Muscle layer of colon (tissue), 2 donors: Measurements from ENCODE around the gene ANKHD1.

Experiments
- H3K27ac ChIP-seq: one replicate; pipeline ENCODE4 v1.7.0; 2013; ENCODE audit warnings: low read depth, mild to moderate bottlenecking, low read length, moderate library complexity
- H3K27me3 ChIP-seq, 2 donors: one replicate each; pipeline ENCODE4 v1.7.0; 2013; ENCODE audit warnings: low read length in 2 of 2, mild to moderate bottlenecking in 2 of 2; ENCODE audit not compliant: insufficient read depth in 2 of 2, control insufficient read depth in 1 of 2
- H3K36me3 ChIP-seq: one replicate; pipeline ENCODE4 v1.7.0; 2013; ENCODE audit warnings: mild to moderate bottlenecking, low read length; ENCODE audit not compliant: insufficient read depth
- H3K4me1 ChIP-seq: one replicate; pipeline ENCODE4 v1.7.0; 2013; ENCODE audit warnings: mild to moderate bottlenecking, low read length; ENCODE audit not compliant: insufficient read depth
- H3K4me3 ChIP-seq, 2 donors: one replicate each; pipeline ENCODE4 v1.7.0; 2013; ENCODE audit warnings: low read length in 2 of 2, low read depth in 1 of 2, mild to moderate bottlenecking in 1 of 2, moderate library complexity in 1 of 2
- H3K9ac ChIP-seq: one replicate; pipeline ENCODE4 v1.7.0; 2013; ENCODE audit warnings: low read length
- H3K9me3 ChIP-seq: one replicate; pipeline ENCODE4 v1.7.0; 2013; ENCODE audit warnings: mild to moderate bottlenecking, low read length
- donor health status: abdominal sarcoma.
- donor health status: Adenocarcinoma of cecum.

Gene ANKHD1

GRCh38 chr5:140560227-140560626 is 158.6 kb downstream of the ANKHD1 start:
- Histone ChIP-seq H3K4me3 (no peak overlapping the region), H3K9ac (no peak overlapping the region), H3K36me3 (peaks cover 20% of the 10 kb centered on the region), H3K27me3 (no peaks in the 10 kb centered on the region), H3K4me1 (peaks cover 40% of the 10 kb centered on the region), H3K27ac (no peak overlapping the region), H3K9me3 (no peaks in the 10 kb centered on the region)

DNA sequence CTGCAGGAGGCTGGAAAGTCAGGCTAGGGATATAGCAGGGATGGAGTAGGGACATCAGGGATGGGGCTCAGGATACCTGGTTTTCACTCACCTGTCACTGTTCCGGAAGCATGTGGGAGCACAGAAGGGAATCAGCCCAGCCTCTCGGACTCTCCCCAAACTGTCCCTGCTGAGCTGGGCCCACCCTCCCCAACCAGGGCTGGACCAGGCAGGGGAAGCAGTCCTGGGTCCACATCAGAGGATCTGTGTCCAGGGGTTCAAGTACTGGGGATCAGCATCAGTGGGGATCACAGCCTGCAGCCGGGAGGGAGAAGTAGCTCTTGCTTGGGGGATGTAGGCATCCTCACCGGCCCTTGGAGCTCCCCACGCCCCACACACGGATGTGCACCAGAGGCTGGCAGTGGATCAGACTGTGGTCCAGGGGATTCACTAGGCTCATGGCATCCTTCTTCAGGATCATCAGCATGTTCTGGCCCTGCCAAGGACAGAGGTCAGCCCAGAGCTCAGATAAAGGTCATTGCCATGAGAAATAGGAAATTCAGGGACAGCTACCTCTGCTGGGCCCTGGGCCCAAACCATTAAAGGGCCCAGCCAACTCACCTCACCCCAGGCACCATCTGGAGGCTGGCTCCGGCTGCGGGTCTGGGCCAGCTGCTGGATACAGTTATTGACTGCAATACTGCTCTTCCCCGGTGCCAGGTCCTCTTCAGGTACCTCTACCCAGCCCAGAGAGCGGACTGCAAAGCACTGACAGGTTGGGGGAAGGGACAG is 160.3 kb downstream of the ANKHD1 start:
- Histone ChIP-seq H3K27ac (no peak overlapping the region), H3K4me3 (no peak overlapping the region), H3K9ac (no peak overlapping the region), H3K27me3 (no peaks in the 10 kb centered on the region), H3K4me1 (peaks cover 42% of the 10 kb centered on the region), H3K9me3 (no peaks in the 10 kb centered on the region), H3K36me3 (peaks cover 31% of the 10 kb centered on the region)

- Histone ChIP-seq H3K9me3 (no peaks in the 10 kb centered on the region), H3K4me1 (peaks cover 45% of the 10 kb centered on the region), H3K36me3 (peaks cover 48% of the 10 kb centered on the region), H3K9ac (peak overlapping the region; percentile 92), H3K4me3 (peak overlapping the region; percentile 53 to 94), H3K27ac (peak overlapping the region; percentile 90), H3K27me3 (no peaks in the 10 kb centered on the region)
These were observed 162.0 kb downstream of the ANKHD1 start for GRCh38 chr5:140563596-140563995.

DNA sequence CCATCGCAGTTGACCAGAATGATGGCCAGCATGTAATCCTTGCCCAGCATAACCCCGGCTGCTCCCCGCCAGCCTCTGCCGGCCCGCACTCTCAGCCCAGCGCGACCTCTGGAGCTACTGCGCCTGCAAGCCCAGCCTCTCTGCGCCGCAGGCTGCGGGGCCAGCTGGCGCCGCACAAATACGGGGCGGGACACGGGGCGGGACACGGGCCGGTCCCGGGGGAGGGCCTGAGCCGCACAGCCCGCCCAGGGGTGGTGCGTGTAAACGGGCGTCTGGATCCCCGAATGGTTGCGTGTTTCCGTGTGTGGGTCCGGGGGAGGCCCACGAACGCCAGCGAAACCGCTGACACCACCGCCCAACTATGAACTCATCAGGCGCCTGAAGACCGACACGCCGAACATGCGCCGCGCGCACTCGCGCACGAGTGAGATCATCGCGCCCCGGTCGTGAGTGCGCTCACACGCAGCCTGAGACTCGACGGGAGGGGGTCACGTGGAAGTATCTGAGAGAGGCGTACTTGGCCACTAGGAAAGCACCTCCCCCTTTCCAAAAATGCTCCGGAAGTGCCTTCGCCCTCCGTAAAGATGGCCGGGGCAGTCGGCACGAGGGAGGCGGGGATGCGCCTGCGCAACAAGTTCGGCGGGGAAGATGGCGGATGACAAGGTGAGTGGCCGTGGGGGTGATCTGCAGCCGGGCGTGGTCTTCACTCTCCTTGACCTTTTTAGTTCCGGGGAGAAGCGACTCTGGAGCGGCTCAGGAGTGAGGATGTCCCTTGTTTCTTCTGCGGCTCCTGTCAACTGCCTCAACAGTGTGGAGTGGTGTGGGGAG is 162.8 kb downstream of the ANKHD1 start, which contains the start of the genes APBB3 and SLC35A4:
TSS of gene APBB3 (minus strand) at position 403 of the 828 bp plus-strand sequence. CDS start at position 50, 353 bp downstream.
TSS of gene SLC35A4 (plus strand) at position 633 of the 828 bp plus-strand sequence. CDS start 2,342 bp downstream, outside the sequence.
- Histone ChIP-seq H3K9ac (peak within 1 kb of the TSS; percentile 92), H3K4me1 (peaks cover 45% of the 10 kb centered on the region), H3K27ac (peak within 1 kb of the TSS; percentile 90), H3K27me3 (no peaks in the 10 kb centered on the region), H3K9me3 (no peaks in the 10 kb centered on the region), H3K4me3 (peak within 1 kb of the TSS; percentile 53 to 94), H3K36me3 (peaks cover 44% of the 10 kb centered on the region)

GRCh38 chr5:140565024-140565779 is 163.6 kb downstream of the ANKHD1 start:
- Histone ChIP-seq H3K36me3 (peaks cover 43% of the 10 kb centered on the region), H3K9me3 (no peaks in the 10 kb centered on the region), H3K4me3 (peak overlapping the region; percentile 53 to 94), H3K27me3 (no peaks in the 10 kb centered on the region), H3K9ac (peak overlapping the region; percentile 92), H3K27ac (peak overlapping the region; percentile 67), H3K4me1 (peaks cover 45% of the 10 kb centered on the region)

GRCh38 chr5:140565780-140566095 is 164.1 kb downstream of the ANKHD1 start:
- H3K9me3 ChIP-seq: no peaks in the 10 kb centered on the region
- H3K36me3 ChIP-seq: peaks cover 48% of the 10 kb centered on the region
- H3K4me1 ChIP-seq: peaks cover 45% of the 10 kb centered on the region
- no peak overlapping the region for H3K27ac ChIP-seq
- H3K27me3 ChIP-seq: no peaks in the 10 kb centered on the region
- H3K4me3 ChIP-seq: peak overlapping the region; percentile 53 to 94
- no peak overlapping the region for H3K9ac ChIP-seq

- Histone ChIP-seq H3K36me3 (peaks cover 41% of the 10 kb centered on the region), H3K4me1 (peaks cover 45% of the 10 kb centered on the region), H3K9me3 (no peaks in the 10 kb centered on the region), H3K27me3 (no peaks in the 10 kb centered on the region), H3K9ac (no peak overlapping the region), H3K27ac (no peak overlapping the region), H3K4me3 (no peak overlapping the region)
These were observed 165.0 kb downstream of the ANKHD1 start for GRCh38 chr5:140566665-140567064.

GRCh38 chr5:140567136-140567818 is 165.6 kb downstream of the ANKHD1 start:
- peaks cover 45% of the 10 kb centered on the region for H3K4me1 ChIP-seq
- H3K27me3 ChIP-seq: no peaks in the 10 kb centered on the region
- H3K27ac ChIP-seq: no peak overlapping the region
- peaks cover 37% of the 10 kb centered on the region for H3K36me3 ChIP-seq
- no peaks in the 10 kb centered on the region for H3K9me3 ChIP-seq
- H3K4me3 ChIP-seq: no peak overlapping the region
- H3K9ac ChIP-seq: no peak overlapping the region

DNA sequence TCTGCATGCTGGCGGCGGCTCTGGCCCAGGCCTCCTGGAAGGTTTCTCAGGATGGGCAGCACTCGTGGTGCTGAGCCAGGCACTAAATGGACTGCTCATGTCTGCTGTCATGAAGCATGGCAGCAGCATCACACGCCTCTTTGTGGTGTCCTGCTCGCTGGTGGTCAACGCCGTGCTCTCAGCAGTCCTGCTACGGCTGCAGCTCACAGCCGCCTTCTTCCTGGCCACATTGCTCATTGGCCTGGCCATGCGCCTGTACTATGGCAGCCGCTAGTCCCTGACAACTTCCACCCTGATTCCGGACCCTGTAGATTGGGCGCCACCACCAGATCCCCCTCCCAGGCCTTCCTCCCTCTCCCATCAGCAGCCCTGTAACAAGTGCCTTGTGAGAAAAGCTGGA is 166.2 kb downstream of the ANKHD1 start:
- H3K27ac ChIP-seq: no peak overlapping the region
- H3K36me3 ChIP-seq: peaks cover 37% of the 10 kb centered on the region
- H3K9me3 ChIP-seq: no peaks in the 10 kb centered on the region
- H3K4me1 ChIP-seq: peaks cover 40% of the 10 kb centered on the region
- no peaks in the 10 kb centered on the region for H3K27me3 ChIP-seq
- no peak overlapping the region for H3K9ac ChIP-seq
- H3K4me3 ChIP-seq: no peak overlapping the region

DNA sequence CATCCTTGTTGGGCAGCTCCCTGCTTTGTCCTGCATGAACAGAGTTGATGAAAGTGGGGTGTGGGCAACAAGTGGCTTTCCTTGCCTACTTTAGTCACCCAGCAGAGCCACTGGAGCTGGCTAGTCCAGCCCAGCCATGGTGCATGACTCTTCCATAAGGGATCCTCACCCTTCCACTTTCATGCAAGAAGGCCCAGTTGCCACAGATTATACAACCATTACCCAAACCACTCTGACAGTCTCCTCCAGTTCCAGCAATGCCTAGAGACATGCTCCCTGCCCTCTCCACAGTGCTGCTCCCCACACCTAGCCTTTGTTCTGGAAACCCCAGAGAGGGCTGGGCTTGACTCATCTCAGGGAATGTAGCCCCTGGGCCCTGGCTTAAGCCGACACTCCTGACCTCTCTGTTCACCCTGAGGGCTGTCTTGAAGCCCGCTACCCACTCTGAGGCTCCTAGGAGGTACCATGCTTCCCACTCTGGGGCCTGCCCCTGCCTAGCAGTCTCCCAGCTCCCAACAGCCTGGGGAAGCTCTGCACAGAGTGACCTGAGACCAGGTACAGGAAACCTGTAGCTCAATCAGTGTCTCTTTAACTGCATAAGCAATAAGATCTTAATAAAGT is 166.9 kb downstream of the ANKHD1 start:
- Histone ChIP-seq H3K27ac (no peak overlapping the region), H3K36me3 (peaks cover 37% of the 10 kb centered on the region), H3K4me1 (peaks cover 33% of the 10 kb centered on the region), H3K9me3 (no peaks in the 10 kb centered on the region), H3K27me3 (no peaks in the 10 kb centered on the region), H3K9ac (no peak overlapping the region), H3K4me3 (no peak overlapping the region)
